Smooth muscle cell (in vitro differentiated cells): ENCODE measurements around the gene FPR1. TPM values are rescaled to one million over a fixed set of nuclear protein-coding genes. Genes with fewer than 3 reads are reported as not detected.

ENCODE experiments used
- DNase-seq: peaks from one replicate; lab custom pipeline; 2025; ENCODE audit not compliant: unreplicated experiment; lab: John Stamatoyannopoulos, UW
- H2AFZ ChIP-seq: fragments of 200-600 bp; sonication (generic); 2 replicates; pipeline ENCODE4 v1.6.0; 2016; ENCODE audit warnings: antibody characterized with exemption, low read depth, mild to moderate bottlenecking
- H3F3A ChIP-seq: fragments of 200-600 bp; sonication (generic); 2 replicates; pipeline ENCODE4 v1.6.0; 2017; ENCODE audit warnings: antibody characterized with exemption, low read depth
- H3K27ac ChIP-seq: fragments of 200-600 bp; sonication (generic); 2 replicates; pipeline ENCODE4 v1.5.1; 2016; ENCODE audit warnings: low read depth, mild to moderate bottlenecking
- H3K27me3 ChIP-seq: fragments of 200-600 bp; sonication (generic); 2 replicates; pipeline ENCODE4 v1.6.1; 2016; ENCODE audit warnings: low read depth, mild to moderate bottlenecking
- H3K36me3 ChIP-seq: fragments of 200-600 bp; sonication (generic); 2 replicates; pipeline ENCODE4 v1.5.1; 2016; ENCODE audit warnings: low read depth
- H3K4me1 ChIP-seq: fragments of 200-600 bp; sonication (generic); 2 replicates; pipeline ENCODE4 v1.5.1; 2016; ENCODE audit warnings: low read depth
- H3K4me2 ChIP-seq: fragments of 200-600 bp; sonication (generic); 2 replicates; pipeline ENCODE4 v1.6.0; 2016; ENCODE audit warnings: mild to moderate bottlenecking
- H3K4me3 ChIP-seq: fragments of 200-600 bp; sonication (generic); 2 replicates; pipeline ENCODE4 v1.5.1; 2016; ENCODE audit warnings: mild to moderate bottlenecking
- H3K79me2 ChIP-seq: fragments of 200-600 bp; sonication (generic); 2 replicates; pipeline ENCODE4 v1.6.0; 2016; ENCODE audit warnings: low read depth, mild to moderate bottlenecking
- H3K9ac ChIP-seq: fragments of 200-600 bp; sonication (generic); 2 replicates; pipeline ENCODE4 v1.6.0; 2016; ENCODE audit warnings: low read depth
- H3K9me3 ChIP-seq: fragments of 200-600 bp; sonication (generic); replicated peaks from 2 replicates; pipeline ENCODE4 v1.5.1; 2016; ENCODE audit warnings: low read depth
- H4K20me1 ChIP-seq: fragments of 200-600 bp; sonication (generic); 2 replicates; pipeline ENCODE4 v1.6.0; 2016; ENCODE audit warnings: low read depth
- CTCF ChIP-seq: fragments of 200-600 bp; sonication (generic); IDR thresholded peaks from 2 replicates; pipeline ENCODE4 v1.5.1; 2017; ENCODE audit warnings: borderline replicate concordance, mild to moderate bottlenecking, antibody characterized with exemption; ENCODE audit not compliant: insufficient read depth, poor library complexity, severe bottlenecking
- whole genome bisulfite sequencing: methylation state at CpG from one replicate; pipeline ENCODE4 v1.1.7; 2016; ENCODE audit warnings: low lambda C conversion rate; 5-methylcytosine and 5-hydroxymethylcytosine counted together
- polyA plus RNA-seq: library from polyadenylated mRNA; unstranded; fragments of >200 nt; fragmentation: Nextera tagmentation; extraction: Ambion mirVana; gene quantifications from 2 replicates; pipeline ENCODE4 v1.2.1, GENCODE V29; 2016
- total RNA-seq: library from RNA; depleted of rRNA; stranded (reverse); fragments of >200 nt; gene quantifications from 2 replicates; pipeline ENCODE4 v1.2.3, GENCODE V29; 2014

Gene FPR1
- total and polyA plus RNA-seq, 2 experiments from 2014 or later, result not detected

- Histone ChIP-seq H3K4me1 (no peaks in the 10 kb centered on the region), H3K9ac (no peak overlapping the region), H3F3A (no peaks in the 10 kb centered on the region), H3K36me3 (no peaks in the 10 kb centered on the region), H3K79me2 (no peaks in the 10 kb centered on the region), H3K27ac (no peak overlapping the region), H3K4me2 (no peak overlapping the region), H4K20me1 (no peaks in the 10 kb centered on the region), H2AFZ (no peak overlapping the region), H3K9me3 (no peaks in the 10 kb centered on the region), H3K27me3 (no peaks in the 10 kb centered on the region), H3K4me3 (no peak overlapping the region)
- TF ChIP-seq CTCF, result no peak
- 75% methylated on average over 5 of the region's 5 CpGs for WGBS
- no peak for DNase-seq
These were observed 14.8 kb upstream of the FPR1 start for GRCh38 chr19:51766461-51766860.

GRCh38 chr19:51765086-51765485 lies 13.4 kb upstream of the FPR1 start:
- Histone ChIP-seq H3K4me3 (no peak overlapping the region), H3K79me2 (no peaks in the 10 kb centered on the region), H3F3A (no peaks in the 10 kb centered on the region), H3K9me3 (no peaks in the 10 kb centered on the region), H3K4me1 (no peaks in the 10 kb centered on the region), H4K20me1 (no peaks in the 10 kb centered on the region), H3K27ac (no peak overlapping the region), H3K36me3 (no peaks in the 10 kb centered on the region), H3K4me2 (no peak overlapping the region), H3K27me3 (no peaks in the 10 kb centered on the region), H3K9ac (no peak overlapping the region), H2AFZ (no peak overlapping the region)
- WGBS, result 83% methylated on average over 5 of the region's 5 CpGs
- TF ChIP-seq CTCF, result no peak
- DNase-seq, result no peak

- H3K4me3 ChIP-seq, result no peak overlapping the region
- H3K27ac ChIP-seq, result no peak overlapping the region
- H3F3A ChIP-seq, result no peaks in the 10 kb centered on the region
- no peak overlapping the region for H3K4me2 ChIP-seq
- no peaks in the 10 kb centered on the region for H3K36me3 ChIP-seq
- H3K4me1 ChIP-seq, result no peaks in the 10 kb centered on the region
- no peaks in the 10 kb centered on the region for H4K20me1 ChIP-seq
- no peak overlapping the region for H3K9ac ChIP-seq
- WGBS, result 85% methylated on average over 7 of the region's 7 CpGs
- no peaks in the 10 kb centered on the region for H3K9me3 ChIP-seq
- no peak for TF ChIP-seq CTCF
- H3K79me2 ChIP-seq, result no peaks in the 10 kb centered on the region
- H3K27me3 ChIP-seq, result no peaks in the 10 kb centered on the region
- DNase-seq, result no peak
- H2AFZ ChIP-seq, result no peak overlapping the region
These were observed 10.0 kb upstream of the FPR1 start for GRCh38 chr19:51761696-51762095.

GRCh38 chr19:51760697-51761356 lies 9.1 kb upstream of the FPR1 start, which contains the start of gene FPR2:
FPR2 (plus strand) TSS chr19:51761180; CDS start chr19:51768659, 7,479 bp downstream.
- H3F3A ChIP-seq, result no peaks in the 10 kb centered on the region
- 81% methylated on average over 8 of the region's 8 CpGs for WGBS
- DNase-seq, result no peak
- H3K9ac ChIP-seq, result no peak within 1 kb of the TSS
- H3K9me3 ChIP-seq, result no peaks in the 10 kb centered on the region
- H3K4me3 ChIP-seq, result no peak within 1 kb of the TSS
- H3K36me3 ChIP-seq, result no peaks in the 10 kb centered on the region
- H3K27ac ChIP-seq, result no peak within 1 kb of the TSS
- H2AFZ ChIP-seq, result no peak within 1 kb of the TSS
- H3K27me3 ChIP-seq, result no peaks in the 10 kb centered on the region
- no peaks in the 10 kb centered on the region for H3K79me2 ChIP-seq
- no peaks in the 10 kb centered on the region for H3K4me1 ChIP-seq
- no peaks in the 10 kb centered on the region for H4K20me1 ChIP-seq
- TF ChIP-seq CTCF, result no peak
- H3K4me2 ChIP-seq, result no peak within 1 kb of the TSS
